Mesendoderm (in vitro differentiated cells): Measurements from ENCODE around the gene ARHGAP6.

Source experiments
- DNase-seq: peaks from one replicate; pipeline ENCODE4 v3.0.0; 2013
- H2AK5ac ChIP-seq: 2 replicates; pipeline ENCODE4 v1.6.1; 2013; ENCODE audit warnings: low read length, inconsistent platforms
- H2BK120ac ChIP-seq: 2 replicates; pipeline ENCODE4 v1.6.1; 2013; ENCODE audit warnings: low read depth, mild to moderate bottlenecking, low read length, moderate library complexity, mixed read lengths
- H2BK15ac ChIP-seq: replicated peaks from 2 replicates; pipeline ENCODE4 v1.6.1; 2013; ENCODE audit warnings: low read depth, mild to moderate bottlenecking, moderate library complexity
- H2BK5ac ChIP-seq: 2 replicates; pipeline ENCODE4 v1.6.1; 2013; ENCODE audit warnings: low read length, inconsistent platforms
- H3K18ac ChIP-seq: 2 replicates; pipeline ENCODE4 v1.6.1; 2013; ENCODE audit warnings: mild to moderate bottlenecking, low read length, mixed read lengths
- H3K23ac ChIP-seq: one replicate; pipeline ENCODE4 v1.6.1; 2013; ENCODE audit warnings: low read length
- H3K27ac ChIP-seq: 2 replicates; pipeline ENCODE4 v1.5.1; 2013; ENCODE audit warnings: low read depth, mild to moderate bottlenecking, inconsistent platforms, low read length, moderate library complexity
- H3K27me3 ChIP-seq: 2 replicates; pipeline ENCODE4 v1.6.1; 2013; ENCODE audit warnings: low read length, control low read depth, mild to moderate bottlenecking, inconsistent platforms; ENCODE audit not compliant: insufficient read depth, poor library complexity
- H3K36me3 ChIP-seq: 2 replicates; pipeline ENCODE4 v1.6.1; 2013; ENCODE audit warnings: low read length, inconsistent platforms; ENCODE audit not compliant: control insufficient read depth, insufficient read depth
- H3K4ac ChIP-seq: one replicate; pipeline ENCODE4 v1.6.1; 2013; ENCODE audit warnings: low read depth, mild to moderate bottlenecking, low read length, moderate library complexity
- H3K4me1 ChIP-seq: 2 replicates; pipeline ENCODE4 v1.6.1; 2013; ENCODE audit warnings: low read depth, low read length, inconsistent platforms; ENCODE audit not compliant: control insufficient read depth
- H3K4me2 ChIP-seq: 2 replicates; pipeline ENCODE4 v1.6.1; 2013; ENCODE audit warnings: low read length
- H3K4me3 ChIP-seq: 2 replicates; pipeline ENCODE4 v1.5.1; 2013; ENCODE audit warnings: mild to moderate bottlenecking, low read length
- H3K56ac ChIP-seq: one replicate; pipeline ENCODE4 v1.6.1; 2013; ENCODE audit warnings: low read length
- H3K79me1 ChIP-seq: 2 replicates; pipeline ENCODE4 v1.6.1; 2013; ENCODE audit warnings: low read length, inconsistent platforms
- H3K79me2 ChIP-seq: 2 replicates; pipeline ENCODE4 v1.6.1; 2013; ENCODE audit warnings: mild to moderate bottlenecking, low read length; ENCODE audit not compliant: control insufficient read depth, insufficient read depth
- H3K9ac ChIP-seq: 2 replicates; pipeline ENCODE4 v1.6.1; 2013; ENCODE audit warnings: low read length, inconsistent platforms
- H4K5ac ChIP-seq: one replicate; pipeline ENCODE4 v1.6.1; 2013; ENCODE audit warnings: low read length
- H4K8ac ChIP-seq: one replicate; pipeline ENCODE4 v1.6.1; 2013; ENCODE audit warnings: low read depth, mild to moderate bottlenecking, control low read depth, low read length, moderate library complexity
- WGBS: extraction: QIAGEN DNeasy Blood & Tissue Kit; methylation state at CpG from one replicate; pipeline ENCODE4 v1.1.7; 2013; ENCODE audit warnings: low lambda C conversion rate, missing lambda C conversion rate; ENCODE audit not compliant: insufficient coverage; ENCODE audit errors: extremely low coverage; 5-methylcytosine and 5-hydroxymethylcytosine counted together

The ARHGAP6 gene

GRCh38 chrX:11408783-11409182 is 256.9 kb downstream of the ARHGAP6 start:
- Histone ChIP-seq H3K4me3 (no peak overlapping the region), H2BK120ac (no peak overlapping the region), H3K23ac (no peak overlapping the region), H3K56ac (no peak overlapping the region), H3K9ac (no peak overlapping the region), H3K4me2 (no peak overlapping the region), H3K4ac (no peak overlapping the region), H3K36me3 (no peaks in the 10 kb centered on the region), H3K79me2 (no peaks in the 10 kb centered on the region), H2AK5ac (no peak overlapping the region), H3K27me3 (no peaks in the 10 kb centered on the region), H4K5ac (no peak overlapping the region), H3K18ac (no peak overlapping the region), H3K27ac (no peak overlapping the region), H2BK15ac (no peak overlapping the region), H3K4me1 (no peaks in the 10 kb centered on the region), H3K79me1 (no peaks in the 10 kb centered on the region), H4K8ac (no peak overlapping the region), H2BK5ac (no peak overlapping the region)
- no peak for DNase-seq
- 100% methylated on average over 2 of the region's 3 CpGs for WGBS

- Histone ChIP-seq H3K4me3 (no peak overlapping the region), H3K4ac (no peak overlapping the region), H4K8ac (no peak overlapping the region), H3K27me3 (no peaks in the 10 kb centered on the region), H2BK120ac (no peak overlapping the region), H4K5ac (no peak overlapping the region), H2BK5ac (no peak overlapping the region), H3K79me2 (no peaks in the 10 kb centered on the region), H3K36me3 (no peaks in the 10 kb centered on the region), H3K79me1 (no peaks in the 10 kb centered on the region), H3K4me2 (no peak overlapping the region), H3K23ac (no peak overlapping the region), H3K18ac (no peak overlapping the region), H3K4me1 (no peaks in the 10 kb centered on the region), H3K27ac (no peak overlapping the region), H3K9ac (no peak overlapping the region), H2AK5ac (no peak overlapping the region), H3K56ac (no peak overlapping the region), H2BK15ac (no peak overlapping the region)
- no peak for DNase-seq
- no CpG with 5 or more reads among the region's 5 CpGs for WGBS
Measured at GRCh38 chrX:11408109-11408405, 257.7 kb downstream of the ARHGAP6 start.

GRCh38 chrX:11407331-11408108 is 258.2 kb downstream of the ARHGAP6 start:
- no peak overlapping the region for H2AK5ac ChIP-seq
- no peak overlapping the region for H3K56ac ChIP-seq
- H3K4ac ChIP-seq, result no peak overlapping the region
- H2BK120ac ChIP-seq, result no peak overlapping the region
- no peaks in the 10 kb centered on the region for H3K79me2 ChIP-seq
- H2BK5ac ChIP-seq, result no peak overlapping the region
- no peak overlapping the region for H3K4me2 ChIP-seq
- H3K27me3 ChIP-seq, result no peaks in the 10 kb centered on the region
- no peaks in the 10 kb centered on the region for H3K4me1 ChIP-seq
- H3K4me3 ChIP-seq, result no peak overlapping the region
- no peak overlapping the region for H3K9ac ChIP-seq
- H4K8ac ChIP-seq, result no peak overlapping the region
- WGBS, result no CpG with 5 or more reads among the region's 2 CpGs
- no peak overlapping the region for H2BK15ac ChIP-seq
- H3K27ac ChIP-seq, result no peak overlapping the region
- H3K18ac ChIP-seq, result no peak overlapping the region
- H3K79me1 ChIP-seq, result no peaks in the 10 kb centered on the region
- H3K36me3 ChIP-seq, result no peaks in the 10 kb centered on the region
- H4K5ac ChIP-seq, result no peak overlapping the region
- DNase-seq, result no peak
- no peak overlapping the region for H3K23ac ChIP-seq

GRCh38 chrX:11406109-11406765 is 259.5 kb downstream of the ARHGAP6 start:
- H2BK120ac ChIP-seq, result no peak overlapping the region
- H2BK5ac ChIP-seq, result no peak overlapping the region
- no peaks in the 10 kb centered on the region for H3K79me1 ChIP-seq
- no peaks in the 10 kb centered on the region for H3K79me2 ChIP-seq
- H3K36me3 ChIP-seq, result no peaks in the 10 kb centered on the region
- no CpG with 5 or more reads among the region's 9 CpGs for WGBS
- H3K4ac ChIP-seq, result no peak overlapping the region
- no peak overlapping the region for H3K23ac ChIP-seq
- DNase-seq, result no peak
- H3K27ac ChIP-seq, result no peak overlapping the region
- no peak overlapping the region for H3K4me3 ChIP-seq
- H4K5ac ChIP-seq, result no peak overlapping the region
- no peak overlapping the region for H2BK15ac ChIP-seq
- no peaks in the 10 kb centered on the region for H3K27me3 ChIP-seq
- no peak overlapping the region for H3K56ac ChIP-seq
- no peak overlapping the region for H3K18ac ChIP-seq
- H2AK5ac ChIP-seq, result no peak overlapping the region
- H3K4me2 ChIP-seq, result no peak overlapping the region
- H4K8ac ChIP-seq, result no peak overlapping the region
- no peak overlapping the region for H3K9ac ChIP-seq
- no peaks in the 10 kb centered on the region for H3K4me1 ChIP-seq

GRCh38 chrX:11403631-11404030 is 262.1 kb downstream of the ARHGAP6 start:
- no peak overlapping the region for H3K4me3 ChIP-seq
- no peak overlapping the region for H3K4me2 ChIP-seq
- H3K9ac ChIP-seq, result no peak overlapping the region
- H2AK5ac ChIP-seq, result no peak overlapping the region
- no peaks in the 10 kb centered on the region for H3K79me1 ChIP-seq
- no peak for DNase-seq
- no peak overlapping the region for H4K5ac ChIP-seq
- no peak overlapping the region for H2BK15ac ChIP-seq
- no peak overlapping the region for H4K8ac ChIP-seq
- no peaks in the 10 kb centered on the region for H3K27me3 ChIP-seq
- H3K18ac ChIP-seq, result no peak overlapping the region
- no peak overlapping the region for H3K27ac ChIP-seq
- H3K23ac ChIP-seq, result no peak overlapping the region
- H3K4ac ChIP-seq, result no peak overlapping the region
- no peaks in the 10 kb centered on the region for H3K4me1 ChIP-seq
- H2BK5ac ChIP-seq, result no peak overlapping the region
- H3K56ac ChIP-seq, result no peak overlapping the region
- no CpG with 5 or more reads among the region's 3 CpGs for whole genome bisulfite sequencing
- H3K79me2 ChIP-seq, result no peaks in the 10 kb centered on the region
- no peak overlapping the region for H2BK120ac ChIP-seq
- H3K36me3 ChIP-seq, result no peaks in the 10 kb centered on the region

GRCh38 chrX:11401966-11402365 is 263.8 kb downstream of the ARHGAP6 start:
- H3K27me3 ChIP-seq, result no peaks in the 10 kb centered on the region
- H3K79me1 ChIP-seq, result no peaks in the 10 kb centered on the region
- WGBS, result no CpG with 5 or more reads among the region's 2 CpGs

More at GRCh38 chrX:11401966-11402365, 263.8 kb downstream of the ARHGAP6 start:
- no peaks in the 10 kb centered on the region for H3K36me3 ChIP-seq
- no peak overlapping the region for H3K23ac ChIP-seq
- H4K8ac ChIP-seq, result no peak overlapping the region
- H3K9ac ChIP-seq, result no peak overlapping the region
- H3K79me2 ChIP-seq, result no peaks in the 10 kb centered on the region
- DNase-seq, result no peak
- no peak overlapping the region for H2AK5ac ChIP-seq
- no peak overlapping the region for H3K4me3 ChIP-seq
- no peak overlapping the region for H2BK120ac ChIP-seq
- no peak overlapping the region for H3K4me2 ChIP-seq
- no peak overlapping the region for H3K27ac ChIP-seq
- H4K5ac ChIP-seq, result no peak overlapping the region
- no peak overlapping the region for H3K18ac ChIP-seq
- H3K4me1 ChIP-seq, result no peaks in the 10 kb centered on the region
- no peak overlapping the region for H2BK5ac ChIP-seq
- H3K4ac ChIP-seq, result no peak overlapping the region
- H3K56ac ChIP-seq, result no peak overlapping the region
- no peak overlapping the region for H2BK15ac ChIP-seq
